H9 (cell line): ENCODE results near the gene PDZRN4. TPM values are rescaled to one million over a fixed set of nuclear protein-coding genes. Genes with fewer than 3 reads are reported as not detected.

Source experiments
- DNase-seq: peaks from one replicate; pipeline ENCODE4 v3.0.0-alpha.2; 2017
- H2AFZ ChIP-seq: one replicate; pipeline ENCODE4 v1.6.1; 2013; ENCODE audit warnings: mild to moderate bottlenecking, low read length, control low read depth, moderate library complexity
- H2AK5ac ChIP-seq: 2 replicates; pipeline ENCODE4 v1.6.1; 2013; ENCODE audit warnings: low read length, control low read depth, mixed read lengths; ENCODE audit not compliant: insufficient read length
- H2BK120ac ChIP-seq: one replicate; pipeline ENCODE4 v1.6.1; 2013; ENCODE audit warnings: low read depth, mild to moderate bottlenecking, low read length, control low read depth, inconsistent platforms; ENCODE audit not compliant: poor library complexity, severe bottlenecking
- H2BK12ac ChIP-seq: 2 replicates; pipeline ENCODE4 v1.6.1; 2013; ENCODE audit warnings: low read length, control low read depth, mixed read lengths, low read depth; ENCODE audit not compliant: insufficient read length
- H2BK15ac ChIP-seq: 2 replicates; pipeline ENCODE4 v1.6.1; 2013; ENCODE audit warnings: low read depth, low read length, control low read depth
- H2BK20ac ChIP-seq: one replicate; pipeline ENCODE4 v1.6.1; 2013; ENCODE audit warnings: low read depth, mild to moderate bottlenecking, low read length, control low read depth, inconsistent platforms; ENCODE audit not compliant: poor library complexity, severe bottlenecking
- H2BK5ac ChIP-seq: 2 replicates; pipeline ENCODE4 v1.6.1; 2013; ENCODE audit warnings: low read length, control low read depth, mixed read lengths; ENCODE audit not compliant: insufficient read length
- H3K14ac ChIP-seq: 2 replicates; pipeline ENCODE4 v1.6.1; 2013; ENCODE audit warnings: low read length, control low read depth; ENCODE audit not compliant: insufficient read depth
- H3K18ac ChIP-seq: 2 replicates; pipeline ENCODE4 v1.6.1; 2013; ENCODE audit warnings: low read depth, mild to moderate bottlenecking, mixed read lengths, low read length, control low read depth; ENCODE audit not compliant: insufficient read length
- H3K23ac ChIP-seq: 2 replicates; pipeline ENCODE4 v1.6.1; 2013; ENCODE audit warnings: low read length, control low read depth, mixed read lengths, low read depth; ENCODE audit not compliant: insufficient read length
- H3K23me2 ChIP-seq: 2 replicates; pipeline ENCODE4 v1.6.1; 2013; ENCODE audit warnings: low read depth, mild to moderate bottlenecking, mixed read lengths, low read length, control low read depth; ENCODE audit not compliant: insufficient read length, poor library complexity, severe bottlenecking
- H3K27ac ChIP-seq: 2 replicates; pipeline ENCODE4 v1.5.1; 2013; ENCODE audit warnings: low read length, control low read depth, mixed read lengths, low read depth; ENCODE audit not compliant: insufficient read length
- H3K27me3 ChIP-seq: 2 replicates; pipeline ENCODE4 v1.6.1; 2013; ENCODE audit warnings: low read length, control low read depth, inconsistent platforms; ENCODE audit not compliant: insufficient read depth
- H3K4ac ChIP-seq: 2 replicates; pipeline ENCODE4 v1.6.1; 2013; ENCODE audit warnings: low read depth, mild to moderate bottlenecking, control low read depth, inconsistent platforms, low read length, moderate library complexity
- H3K4me1 ChIP-seq: 2 replicates; pipeline ENCODE4 v1.6.1; 2013; ENCODE audit warnings: low read length, control low read depth, inconsistent platforms; ENCODE audit not compliant: insufficient read depth
- H3K4me2 ChIP-seq: 2 replicates; pipeline ENCODE4 v1.6.1; 2013; ENCODE audit warnings: low read length, control low read depth, mixed read lengths; ENCODE audit not compliant: insufficient read length, insufficient read depth
- H3K56ac ChIP-seq: 2 replicates; pipeline ENCODE4 v1.6.1; 2013; ENCODE audit warnings: low read depth, mild to moderate bottlenecking, mixed read lengths, low read length, control low read depth; ENCODE audit not compliant: insufficient read length
- H3K79me1 ChIP-seq: 2 replicates; pipeline ENCODE4 v1.6.1; 2013; ENCODE audit warnings: low read depth, mild to moderate bottlenecking, moderate library complexity, low read length, control low read depth, inconsistent platforms; ENCODE audit not compliant: insufficient read depth, poor library complexity, severe bottlenecking
- H3K79me2 ChIP-seq: 2 replicates; pipeline ENCODE4 v1.6.1; 2013; ENCODE audit warnings: low read length, control low read depth, inconsistent platforms; ENCODE audit not compliant: insufficient read depth
- H3K9ac ChIP-seq: 2 replicates; pipeline ENCODE4 v1.6.1; 2013; ENCODE audit warnings: low read length, control low read depth, mixed read lengths; ENCODE audit not compliant: insufficient read length; ENCODE audit errors: extremely low read depth
- H3K9me3 ChIP-seq: one replicate; pipeline ENCODE4 v1.6.1; 2013; ENCODE audit warnings: low read depth, low read length, inconsistent platforms; ENCODE audit not compliant: control insufficient read depth
- H3T11ph ChIP-seq: one replicate; pipeline ENCODE4 v1.6.1; 2013; ENCODE audit warnings: mild to moderate bottlenecking, low read length, control low read depth, inconsistent platforms
- H4K20me1 ChIP-seq: one replicate; pipeline ENCODE4 v1.6.1; 2013; ENCODE audit not compliant: control insufficient read depth, insufficient read length, insufficient read depth
- H4K5ac ChIP-seq: 2 replicates; pipeline ENCODE4 v1.6.1; 2013; ENCODE audit warnings: low read depth, mild to moderate bottlenecking, mixed read lengths, low read length, control low read depth; ENCODE audit not compliant: insufficient read length
- H4K8ac ChIP-seq: replicated peaks from 2 replicates; pipeline ENCODE4 v1.6.1; 2013; ENCODE audit warnings: low read length, control low read depth, mixed read lengths, low read depth; ENCODE audit not compliant: insufficient read length
- H4K91ac ChIP-seq: 2 replicates; pipeline ENCODE4 v1.6.1; 2013; ENCODE audit warnings: low read depth, mild to moderate bottlenecking, moderate library complexity, mixed read lengths, low read length, control low read depth; ENCODE audit not compliant: insufficient read length
- H3K27ac Mint-ChIP-seq, 3 experiments: 2 replicates in 2 of 3; 3 replicates in 1 of 3; pipeline ENCODE4 v1.8.0; 2020 to 2021; ENCODE audit warnings: mixed read lengths in 3 of 3, mild to moderate bottlenecking in 1 of 3, moderate library complexity in 1 of 3
- H3K27me3 Mint-ChIP-seq: 2 replicates; pipeline ENCODE4 v1.8.0; 2021; ENCODE audit warnings: low read depth, mild to moderate bottlenecking, moderate library complexity, mixed read lengths
- H3K36me3 Mint-ChIP-seq, 3 experiments: 2 replicates in 2 of 3; 3 replicates in 1 of 3; pipeline ENCODE4 v1.8.0; 2020 to 2021; ENCODE audit warnings: low read depth in 3 of 3, mixed read lengths in 3 of 3; ENCODE audit not compliant: insufficient read depth in 1 of 3
- H3K4me1 Mint-ChIP-seq, 2 experiments: 2 replicates each; pipeline ENCODE4 v1.8.0; 2020; ENCODE audit warnings: mixed read lengths in 2 of 2
- H3K4me3 Mint-ChIP-seq, 2 experiments: 2 replicates in 1 of 2; 3 replicates in 1 of 2; pipeline ENCODE4 v1.8.0; 2020 to 2021; ENCODE audit warnings: mild to moderate bottlenecking in 2 of 2, mixed read lengths in 2 of 2, moderate library complexity in 1 of 2
- H3K9me3 Mint-ChIP-seq, 2 experiments: 2 replicates in 1 of 2; 3 replicates in 1 of 2; pipeline ENCODE4 v1.8.0; 2020; ENCODE audit warnings: mild to moderate bottlenecking in 2 of 2, mixed read lengths in 2 of 2, moderate library complexity in 1 of 2
- WGBS: extraction: QIAGEN DNeasy Blood & Tissue Kit; methylation state at CpG from one replicate; pipeline ENCODE4 v1.1.7; 2013; ENCODE audit warnings: missing lambda C conversion rate, low lambda C conversion rate, mixed read lengths; ENCODE audit not compliant: insufficient read length; ENCODE audit errors: extremely low coverage; 5-methylcytosine and 5-hydroxymethylcytosine counted together
- total RNA-seq: library from RNA; stranded (reverse); gene quantifications from 2 replicates; pipeline ENCODE4 v1.2.1, GENCODE V29; 2021
- TF ChIP-seq, protein P1 (sequence below): fragments of 200-600 bp; sonication (generic); conservative IDR thresholded peaks from 3 replicates; pipeline ENCODE4 v1.8.0; 2021; ENCODE audit warnings: antibody characterized with exemption, mild to moderate bottlenecking

The PDZRN4 gene
- total RNA-seq, 1 experiment from 2014 or later, result not detected

DNA sequence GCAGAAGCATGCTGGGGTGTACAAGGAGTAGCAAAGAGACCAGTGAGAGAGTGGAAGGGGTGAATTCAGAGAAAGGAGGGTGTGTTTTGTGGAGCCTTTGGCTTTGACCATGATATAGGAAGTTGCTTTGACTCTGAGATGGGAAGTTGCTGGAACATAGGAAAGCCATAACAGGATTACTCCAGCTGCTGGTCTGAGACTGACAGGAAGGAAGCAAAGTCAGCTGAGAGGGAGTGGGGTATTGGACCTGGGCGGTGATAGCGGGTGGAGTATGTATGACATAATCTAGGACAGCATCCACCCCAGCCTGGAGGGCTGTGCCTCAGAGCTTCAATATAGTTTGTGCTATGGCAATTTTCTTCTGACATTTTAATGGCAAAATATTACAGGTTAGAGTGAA lies 324.4 kb downstream of the PDZRN4 start:
- Histone ChIP-seq H3K79me2 (no peaks in the 10 kb centered on the region), H3K23me2 (no peaks in the 10 kb centered on the region), H3K27me3 (no peaks in the 10 kb centered on the region), H3T11ph (no peak overlapping the region), H3K4me1 (no peaks in the 10 kb centered on the region; the same call in 1 of the 2 replicates), H3K4ac (no peak overlapping the region), H3K9ac (no peak overlapping the region), H3K9me3 (no peaks in the 10 kb centered on the region), H4K5ac (no peak overlapping the region), H3K4me2 (no peak overlapping the region), H3K23ac (no peak overlapping the region), H3K79me1 (no peaks in the 10 kb centered on the region), H4K20me1 (no peaks in the 10 kb centered on the region), H4K91ac (no peak overlapping the region), H4K8ac (no peak overlapping the region), H2BK5ac (no peak overlapping the region), H2BK20ac (no peak overlapping the region), H2BK15ac (no peak overlapping the region), H3K27ac (no peak overlapping the region), H2AK5ac (no peak overlapping the region), H3K14ac (no peak overlapping the region), H2BK120ac (no peak overlapping the region), H3K18ac (no peak overlapping the region), H2AFZ (no peak overlapping the region), H3K56ac (no peak overlapping the region), H2BK12ac (no peak overlapping the region)
- Mint-ChIP-seq H3K4me1 (peaks cover 17 to 20% of the 10 kb centered on the region in 2 experiments), H3K4me3 (no peak overlapping the region), H3K9me3 (no peaks in the 10 kb centered on the region), H3K36me3 (no peaks in the 10 kb centered on the region), H3K27me3 (no peaks in the 10 kb centered on the region), H3K27ac (no peak overlapping the region)
- no peak for DNase-seq
- WGBS, result no CpG with 5 or more reads among the region's 2 CpGs
- TF ChIP-seq, protein P1, sequence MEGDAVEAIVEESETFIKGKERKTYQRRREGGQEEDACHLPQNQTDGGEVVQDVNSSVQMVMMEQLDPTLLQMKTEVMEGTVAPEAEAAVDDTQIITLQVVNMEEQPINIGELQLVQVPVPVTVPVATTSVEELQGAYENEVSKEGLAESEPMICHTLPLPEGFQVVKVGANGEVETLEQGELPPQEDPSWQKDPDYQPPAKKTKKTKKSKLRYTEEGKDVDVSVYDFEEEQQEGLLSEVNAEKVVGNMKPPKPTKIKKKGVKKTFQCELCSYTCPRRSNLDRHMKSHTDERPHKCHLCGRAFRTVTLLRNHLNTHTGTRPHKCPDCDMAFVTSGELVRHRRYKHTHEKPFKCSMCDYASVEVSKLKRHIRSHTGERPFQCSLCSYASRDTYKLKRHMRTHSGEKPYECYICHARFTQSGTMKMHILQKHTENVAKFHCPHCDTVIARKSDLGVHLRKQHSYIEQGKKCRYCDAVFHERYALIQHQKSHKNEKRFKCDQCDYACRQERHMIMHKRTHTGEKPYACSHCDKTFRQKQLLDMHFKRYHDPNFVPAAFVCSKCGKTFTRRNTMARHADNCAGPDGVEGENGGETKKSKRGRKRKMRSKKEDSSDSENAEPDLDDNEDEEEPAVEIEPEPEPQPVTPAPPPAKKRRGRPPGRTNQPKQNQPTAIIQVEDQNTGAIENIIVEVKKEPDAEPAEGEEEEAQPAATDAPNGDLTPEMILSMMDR, result no peak
